ENCODE results near the gene SMAD2. TPM values are rescaled to one million over a fixed set of nuclear protein-coding genes. Genes with fewer than 3 reads are reported as not detected.

The SMAD2 gene
- total RNA-seq, 1 donor from 2014 or later, result 28.5 TPM

DNA sequence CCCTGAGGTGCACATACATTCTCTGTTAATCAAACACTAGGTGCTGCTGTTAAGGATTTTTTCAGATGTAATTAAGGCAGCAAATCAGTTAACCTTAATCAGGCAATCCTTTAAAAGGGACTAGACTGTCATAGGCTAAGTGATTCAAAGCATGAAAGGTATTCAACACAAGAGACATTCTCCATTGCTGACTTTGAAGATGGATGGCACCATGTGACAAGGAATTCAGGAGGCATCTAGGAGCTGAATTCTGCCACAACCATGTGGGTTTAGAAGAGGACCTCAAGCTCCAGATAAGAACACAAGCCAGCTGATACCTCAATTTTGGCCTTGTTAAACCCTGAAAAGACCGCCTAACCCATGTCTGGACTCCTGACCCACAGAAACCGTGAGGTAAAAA, 84.0 kb downstream of the SMAD2 start:
- intact Hi-C loops (cut with DNase I), result no loop called here
- no peak for DNase-seq (ENCODE audit: extremely low spot score in 2 of 2)
- no peaks in the 10 kb centered on the region for H3K4me1 ChIP-seq
- TF ChIP-seq POLR2A (IDR thresholded peaks at IDR 0.05), result no peak
- TF ChIP-seq, protein P1, sequence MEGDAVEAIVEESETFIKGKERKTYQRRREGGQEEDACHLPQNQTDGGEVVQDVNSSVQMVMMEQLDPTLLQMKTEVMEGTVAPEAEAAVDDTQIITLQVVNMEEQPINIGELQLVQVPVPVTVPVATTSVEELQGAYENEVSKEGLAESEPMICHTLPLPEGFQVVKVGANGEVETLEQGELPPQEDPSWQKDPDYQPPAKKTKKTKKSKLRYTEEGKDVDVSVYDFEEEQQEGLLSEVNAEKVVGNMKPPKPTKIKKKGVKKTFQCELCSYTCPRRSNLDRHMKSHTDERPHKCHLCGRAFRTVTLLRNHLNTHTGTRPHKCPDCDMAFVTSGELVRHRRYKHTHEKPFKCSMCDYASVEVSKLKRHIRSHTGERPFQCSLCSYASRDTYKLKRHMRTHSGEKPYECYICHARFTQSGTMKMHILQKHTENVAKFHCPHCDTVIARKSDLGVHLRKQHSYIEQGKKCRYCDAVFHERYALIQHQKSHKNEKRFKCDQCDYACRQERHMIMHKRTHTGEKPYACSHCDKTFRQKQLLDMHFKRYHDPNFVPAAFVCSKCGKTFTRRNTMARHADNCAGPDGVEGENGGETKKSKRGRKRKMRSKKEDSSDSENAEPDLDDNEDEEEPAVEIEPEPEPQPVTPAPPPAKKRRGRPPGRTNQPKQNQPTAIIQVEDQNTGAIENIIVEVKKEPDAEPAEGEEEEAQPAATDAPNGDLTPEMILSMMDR (IDR thresholded peaks at IDR 0.05), result no peak
- no peak for TF ChIP-seq POLR2AphosphoS5 (IDR thresholded peaks at IDR 0.05; ENCODE audit: insufficient read depth in 1 of 2, low read depth in 1 of 2)
- H3K27ac ChIP-seq, result no peak overlapping the region
- no peak overlapping the region for H3K4me3 ChIP-seq
- H3K36me3 ChIP-seq, result peaks cover 0 to 45% of the 10 kb centered on the region in 2 donors
- H3K27me3 ChIP-seq, result no peaks in the 10 kb centered on the region
- H3K9me3 ChIP-seq, result no peaks in the 10 kb centered on the region

DNA sequence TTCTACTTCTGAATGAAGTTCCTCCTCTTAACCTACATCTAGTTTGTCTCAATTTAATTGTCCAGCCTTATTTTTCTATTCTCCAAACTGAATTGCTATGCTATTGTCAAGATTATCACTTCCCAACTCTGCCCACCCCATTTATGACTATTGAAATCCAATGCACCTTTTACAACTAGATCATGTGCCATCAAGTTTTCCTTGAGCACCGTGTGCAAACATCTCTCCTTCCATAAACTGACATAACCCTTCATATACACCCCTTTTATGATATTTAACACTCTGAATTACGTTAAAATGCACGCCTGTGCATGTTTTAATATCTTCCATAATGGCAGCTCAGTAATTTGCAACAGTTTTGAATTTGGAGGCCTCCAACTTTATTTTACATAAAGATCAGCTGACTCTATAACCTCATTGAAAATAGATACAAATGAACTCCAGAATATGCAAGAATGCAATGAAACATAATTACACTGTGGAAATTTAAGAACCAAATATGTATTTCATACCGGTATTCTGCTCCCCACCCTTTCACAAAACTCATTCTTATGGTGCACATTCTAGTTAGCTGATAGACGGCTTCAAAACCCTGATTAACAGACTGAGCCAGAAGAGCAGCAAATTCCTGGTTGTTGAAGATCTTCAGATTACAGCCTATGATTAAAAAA, 85.5 kb downstream of the SMAD2 start:
- Histone ChIP-seq H3K36me3 (peaks cover 0 to 51% of the 10 kb centered on the region in 2 donors), H3K27me3 (no peaks in the 10 kb centered on the region), H3K9me3 (no peaks in the 10 kb centered on the region), H3K4me3 (no peak overlapping the region), H3K27ac (no peak overlapping the region), H3K4me1 (no peaks in the 10 kb centered on the region)
- intact Hi-C loops (cut with DNase I), result no loop called here
- TF ChIP-seq, protein P1 (IDR thresholded peaks at IDR 0.05), result no peak
- TF ChIP-seq POLR2A (IDR thresholded peaks at IDR 0.05), result no peak
- no peak for TF ChIP-seq POLR2AphosphoS5 (IDR thresholded peaks at IDR 0.05; ENCODE audit: insufficient read depth in 1 of 2, low read depth in 1 of 2)
- no peak for DNase-seq (ENCODE audit: extremely low spot score in 2 of 2)

DNA sequence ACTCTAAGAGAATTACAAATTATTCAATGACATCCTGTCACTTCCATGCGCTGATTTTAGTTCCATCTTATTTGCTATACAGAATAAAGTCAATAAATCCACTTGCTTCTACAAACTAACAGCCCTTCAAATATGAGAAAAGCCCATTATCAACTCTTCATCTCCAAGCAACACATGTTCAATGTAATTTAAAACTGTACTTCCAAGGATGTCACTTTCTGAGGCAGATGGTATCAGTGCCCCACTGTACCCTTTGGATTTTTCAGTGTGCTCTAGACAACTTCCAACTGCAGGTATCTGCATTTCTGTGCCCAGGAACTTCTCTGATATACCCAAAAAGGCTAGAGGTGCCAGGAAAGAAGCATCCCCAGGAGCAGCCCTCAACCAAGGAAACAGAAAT, 87.6 kb downstream of the SMAD2 start:
- Histone ChIP-seq H3K4me1 (no peaks in the 10 kb centered on the region), H3K27me3 (no peaks in the 10 kb centered on the region), H3K36me3 (peaks cover 0 to 57% of the 10 kb centered on the region in 2 donors), H3K9me3 (no peaks in the 10 kb centered on the region), H3K4me3 (no peak overlapping the region), H3K27ac (no peak overlapping the region)
- TF ChIP-seq POLR2AphosphoS5 (IDR thresholded peaks at IDR 0.05; ENCODE audit: insufficient read depth in 1 of 2, low read depth in 1 of 2) (no peak), POLR2A (IDR thresholded peaks at IDR 0.05) (no peak)
- TF ChIP-seq, protein P1 (IDR thresholded peaks at IDR 0.05), result no peak
- intact Hi-C loops (cut with DNase I), result no loop called here
- no peak for DNase-seq (ENCODE audit: extremely low spot score in 2 of 2)

DNA sequence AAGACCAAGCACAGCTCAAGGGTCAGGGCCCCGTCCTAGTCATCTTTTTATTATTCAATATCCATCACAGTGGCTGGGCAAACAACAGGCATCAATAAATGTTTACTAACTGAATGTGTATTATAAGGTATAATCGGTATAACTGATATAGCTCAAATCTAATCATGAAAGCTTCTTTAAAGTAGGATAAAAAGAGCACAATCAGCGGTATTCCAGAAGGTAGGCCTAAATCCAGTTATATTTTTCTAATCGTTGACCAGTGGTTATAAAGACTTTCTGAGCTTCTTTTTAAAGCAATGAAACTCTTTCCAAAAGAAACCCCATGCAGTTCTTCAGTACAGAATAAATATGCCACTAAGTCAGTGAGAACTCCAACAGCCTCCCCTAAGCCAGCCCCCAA, 92.1 kb downstream of the SMAD2 start:
- DNase-seq (ENCODE audit: extremely low spot score in 2 of 2), result no peak
- intact Hi-C loops (cut with DNase I), result no loop called here
- no peaks in the 10 kb centered on the region for H3K4me1 ChIP-seq

DNA sequence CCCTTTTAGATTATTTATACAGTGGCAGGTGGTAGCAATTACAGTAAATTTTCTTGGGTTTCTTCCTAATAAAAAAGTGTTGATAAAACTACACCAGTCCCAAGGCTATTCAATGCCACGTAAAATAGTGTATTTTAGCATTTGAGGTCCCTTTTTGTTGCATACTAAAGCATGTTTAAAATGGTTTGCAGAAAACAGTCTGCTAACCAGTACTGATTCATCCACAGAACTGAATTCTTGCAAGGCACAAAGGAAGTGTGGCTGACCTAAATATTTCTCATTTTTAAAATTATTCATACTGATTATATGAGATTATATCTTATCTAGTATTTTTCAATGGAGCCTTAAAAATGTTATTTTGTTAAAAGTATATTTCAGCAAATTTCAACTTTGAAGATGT, 98.1 kb downstream of the SMAD2 start:
- no peaks in the 10 kb centered on the region for H3K9me3 ChIP-seq
- DNase-seq (ENCODE audit: extremely low spot score in 2 of 2), result no peak
- intact Hi-C loops (cut with DNase I), result no loop called here
- H3K36me3 ChIP-seq, result peaks cover 0 to 9% of the 10 kb centered on the region in 2 donors
- no peaks in the 10 kb centered on the region for H3K27me3 ChIP-seq
- TF ChIP-seq, protein P1 (IDR thresholded peaks at IDR 0.05), result no peak
- TF ChIP-seq POLR2AphosphoS5 (IDR thresholded peaks at IDR 0.05; ENCODE audit: insufficient read depth in 1 of 2, low read depth in 1 of 2), result no peak
- no peak for TF ChIP-seq POLR2A (IDR thresholded peaks at IDR 0.05)
- H3K27ac ChIP-seq, result no peak overlapping the region
- no peak overlapping the region for H3K4me3 ChIP-seq
- H3K4me1 ChIP-seq, result no peaks in the 10 kb centered on the region

More for the DNA sequence above, 92.1 kb downstream of the SMAD2 start:
- no peak overlapping the region for H3K4me3 ChIP-seq
- H3K9me3 ChIP-seq, result no peaks in the 10 kb centered on the region
- H3K27ac ChIP-seq, result no peak overlapping the region
- H3K27me3 ChIP-seq, result no peaks in the 10 kb centered on the region
- TF ChIP-seq, protein P1 (IDR thresholded peaks at IDR 0.05), result no peak
- TF ChIP-seq POLR2A (IDR thresholded peaks at IDR 0.05) (no peak), POLR2AphosphoS5 (IDR thresholded peaks at IDR 0.05; ENCODE audit: insufficient read depth in 1 of 2, low read depth in 1 of 2) (no peak)
- peaks cover 0 to 37% of the 10 kb centered on the region in 2 donors for H3K36me3 ChIP-seq
